ENCODE results near the gene IGDCC3. TPM values are rescaled to one million over a fixed set of nuclear protein-coding genes. Genes with fewer than 3 reads are reported as not detected.

The IGDCC3 gene
- total and polyA plus RNA-seq, 2 donors (not counting 1 experiment from before 2014, with no cell fraction given), result not detected

DNA sequence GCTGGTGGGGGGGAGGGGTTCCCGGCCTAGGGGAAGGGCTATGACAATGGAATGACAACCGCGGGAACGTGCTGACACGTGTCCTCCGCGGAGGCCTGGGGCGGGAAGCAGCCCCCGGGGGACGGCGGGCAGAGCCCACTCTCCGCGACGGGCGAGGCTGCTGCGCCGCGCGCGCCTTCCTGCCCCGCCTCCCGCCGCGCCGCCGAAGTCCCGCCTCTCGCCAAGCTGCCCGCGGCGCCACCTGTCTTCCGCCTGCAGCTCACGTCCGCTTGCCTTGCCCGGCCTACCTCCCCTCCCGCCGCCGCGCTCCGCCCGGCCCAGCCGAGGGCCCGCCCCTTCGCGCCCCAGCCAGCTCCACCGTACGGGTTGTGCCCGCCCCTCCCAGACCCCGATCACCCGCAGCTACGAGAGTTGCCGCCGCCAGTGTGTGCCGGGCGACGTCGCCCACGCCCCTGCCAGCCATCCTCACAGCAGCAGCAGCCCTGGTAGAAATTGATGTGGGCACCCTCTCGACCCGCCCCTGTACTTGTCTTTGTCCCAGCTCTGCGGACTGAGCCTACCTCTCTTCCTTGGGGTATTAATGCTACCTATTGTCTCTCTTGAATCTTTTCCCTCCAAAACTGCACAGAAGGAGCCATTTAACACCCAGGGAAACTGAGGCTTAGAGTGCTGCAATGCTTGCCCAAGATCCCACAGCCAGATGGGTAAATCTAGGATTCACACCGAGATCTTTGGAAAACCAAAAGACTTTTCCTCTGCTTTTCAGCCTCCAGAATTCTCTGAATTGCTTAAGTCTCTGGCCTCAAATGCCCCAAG, 90.9 kb downstream of the IGDCC3 start, which contains the start of gene PARP16:
TSS of gene PARP16 (minus strand) at position 180 of the 816 bp plus-strand sequence. CDS start 457 bp downstream, outside the sequence.
- H3K36me3 ChIP-seq (replicated peaks in 1 of 2; ENCODE audit: control extremely low read depth in 1 of 2, control insufficient read depth in 1 of 2, extremely low read depth in 1 of 2, insufficient read depth in 2 of 2, low read length in 1 of 2), result no peaks in the 10 kb centered on the region
- ChIA-PET CTCF (interaction anchor here (0.7 to 3.1 kb wide), 14 partner anchors 8 to 298 kb away, joined by 3 to 25 read pairs (median 4); partner anchors contain the start of genes CLPX, RNU5A-1, RNU5B-1 and SPG21), POLR2A (interaction anchor here (0.5 to 3.1 kb wide), 11 partner anchors 8 to 1126 kb away, joined by 3 to 34 read pairs (median 8); partner anchors contain the start of genes CLPX, RNU5A-1, RNU5B-1 and SPG21)
- peak; percentile 95 for ATAC-seq (ENCODE audit: low read depth)
- 2% methylated on average over 62 of the region's 62 CpGs for WGBS (ENCODE audit: insufficient coverage)
- H3K79me2 ChIP-seq (ENCODE audit: control insufficient read depth, insufficient read depth, low read length), result peaks cover 34% of the 10 kb centered on the region
- Mint-ChIP-seq H3K9me3 (ENCODE audit: insufficient read depth) (no peaks in the 10 kb centered on the region), H3K27ac (peak within 1 kb of the TSS; percentile 89), H3K4me3 (peak within 1 kb of the TSS; percentile 89), H3K27me3 (no peaks in the 10 kb centered on the region), H3K4me1 (peaks cover 37% of the 10 kb centered on the region)
- no peaks in the 10 kb centered on the region for H4K20me1 ChIP-seq (ENCODE audit: control insufficient read depth, insufficient read depth, low read length, poor library complexity, severe bottlenecking)
- peak; percentile 95 for DNase-seq
- peak within 1 kb of the TSS; percentile 90 for H3K4me2 ChIP-seq (replicated peaks; ENCODE audit: low read depth, low read length, poor library complexity, severe bottlenecking)
- H3K4me1 ChIP-seq (ENCODE audit: control insufficient read depth in 2 of 2, insufficient read depth in 2 of 2, low read length in 2 of 2), result peaks cover 18 to 19% of the 10 kb centered on the region in 2 donors
- no peak for TF ChIP-seq EZH2 (IDR thresholded peaks at IDR 0.05; ENCODE audit: borderline replicate concordance, insufficient read depth, low read depth, low read length, poor library complexity, severe bottlenecking)
- TF ChIP-seq, protein P1, sequence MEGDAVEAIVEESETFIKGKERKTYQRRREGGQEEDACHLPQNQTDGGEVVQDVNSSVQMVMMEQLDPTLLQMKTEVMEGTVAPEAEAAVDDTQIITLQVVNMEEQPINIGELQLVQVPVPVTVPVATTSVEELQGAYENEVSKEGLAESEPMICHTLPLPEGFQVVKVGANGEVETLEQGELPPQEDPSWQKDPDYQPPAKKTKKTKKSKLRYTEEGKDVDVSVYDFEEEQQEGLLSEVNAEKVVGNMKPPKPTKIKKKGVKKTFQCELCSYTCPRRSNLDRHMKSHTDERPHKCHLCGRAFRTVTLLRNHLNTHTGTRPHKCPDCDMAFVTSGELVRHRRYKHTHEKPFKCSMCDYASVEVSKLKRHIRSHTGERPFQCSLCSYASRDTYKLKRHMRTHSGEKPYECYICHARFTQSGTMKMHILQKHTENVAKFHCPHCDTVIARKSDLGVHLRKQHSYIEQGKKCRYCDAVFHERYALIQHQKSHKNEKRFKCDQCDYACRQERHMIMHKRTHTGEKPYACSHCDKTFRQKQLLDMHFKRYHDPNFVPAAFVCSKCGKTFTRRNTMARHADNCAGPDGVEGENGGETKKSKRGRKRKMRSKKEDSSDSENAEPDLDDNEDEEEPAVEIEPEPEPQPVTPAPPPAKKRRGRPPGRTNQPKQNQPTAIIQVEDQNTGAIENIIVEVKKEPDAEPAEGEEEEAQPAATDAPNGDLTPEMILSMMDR (IDR thresholded peaks at IDR 0.05), result no peak
- H3K9me3 ChIP-seq (ENCODE audit: control extremely low read depth in 1 of 3, control insufficient read depth in 2 of 3, insufficient read depth in 1 of 3, low read length in 2 of 3), result no peaks in the 10 kb centered on the region
- no peaks in the 10 kb centered on the region for H3K27me3 ChIP-seq (replicated peaks in 1 of 4; ENCODE audit: control extremely low read depth in 1 of 4, control insufficient read depth in 3 of 4, insufficient read depth in 4 of 4, low read length in 3 of 4)
- H3K4me3 ChIP-seq (ENCODE audit: control extremely low read depth in 1 of 5, extremely low read depth in 1 of 5, insufficient read depth in 1 of 5, low read depth in 2 of 5, low read length in 4 of 5), result peak within 1 kb of the TSS; percentile 67 to 89 (median 84)
- H3K27ac ChIP-seq (ENCODE audit: low read length in 2 of 2), result peak within 1 kb of the TSS; percentile 83 to 91
- H2AFZ ChIP-seq (ENCODE audit: insufficient read depth, low read depth, low read length, poor library complexity, severe bottlenecking), result peak within 1 kb of the TSS; percentile 99
- intact Hi-C loops (cut with micrococcal nuclease), result loop anchor here (1.0 to 5.0 kb wide), 5 partner anchors 8 to 1125 kb away; partner anchors contain the start of genes CLPX, PPIB and RNU5B-1
- peak within 1 kb of the TSS; percentile 87 for H3K9ac ChIP-seq (ENCODE audit: low read length)
